ENCODE measurements around the gene ZC3H10. TPM values are rescaled to one million over a fixed set of nuclear protein-coding genes. Genes with fewer than 3 reads are reported as not detected.
"Not testable (repeated sequence)": the region's sequence is repeated elsewhere in the genome, so short reads cannot be mapped to it uniquely, and the experiment has no call there.

The ZC3H10 gene
- polyA plus RNA-seq, 4 donors, result 6.5 to 7.4 (median 7.2) TPM

GRCh38 chr12:56152756-56153677 is 35.0 kb downstream of the ZC3H10 start:
- DNase-seq (ENCODE audit: low read depth in 4 of 4, low spot score in 3 of 4), result no peak

GRCh38 chr12:56153678-56154065 is 35.6 kb downstream of the ZC3H10 start:
- no peak for DNase-seq (ENCODE audit: low read depth in 4 of 4, low spot score in 3 of 4)

- DNase-seq (ENCODE audit: low read depth in 4 of 4, low spot score in 3 of 4), result no peak
Observed at GRCh38 chr12:56154246-56154771, 36.2 kb downstream of the ZC3H10 start.

- no peak for DNase-seq (ENCODE audit: low read depth in 4 of 4, low spot score in 3 of 4)
Observed at GRCh38 chr12:56154818-56155217, 36.8 kb downstream of the ZC3H10 start.

GRCh38 chr12:56155256-56155845 is 37.3 kb downstream of the ZC3H10 start:
- DNase-seq (ENCODE audit: low read depth in 4 of 4, low spot score in 3 of 4), result no peak

- not testable (repeated sequence) for DNase-seq (ENCODE audit: low read depth in 4 of 4, low spot score in 3 of 4)
Observed at GRCh38 chr12:56156464-56157200, 38.6 kb downstream of the ZC3H10 start.

- peak; percentile 79 to 89 (median 82) for DNase-seq (ENCODE audit: low read depth in 4 of 4, low spot score in 3 of 4)
Observed at GRCh38 chr12:56157201-56158028, 39.3 kb downstream of the ZC3H10 start.

GRCh38 chr12:56158029-56158925 is 40.2 kb downstream of the ZC3H10 start, which contains the start of gene MYL6:
TSS of gene MYL6 (plus strand) at chr12:56158359. CDS start at chr12:56158402, 43 bp downstream.
- peak; percentile 95 to 98 (median 98) for DNase-seq (ENCODE audit: low read depth in 4 of 4, low spot score in 3 of 4)

GRCh38 chr12:56158926-56159461 is 40.9 kb downstream of the ZC3H10 start:
- peak in 3 of 4 donors; percentile 21 to 49 (median 40) for DNase-seq (ENCODE audit: low read depth in 4 of 4, low spot score in 3 of 4)

- DNase-seq (ENCODE audit: low read depth in 4 of 4, low spot score in 3 of 4), result no peak
Observed at GRCh38 chr12:56159482-56160192, 41.6 kb downstream of the ZC3H10 start.

GRCh38 chr12:56160193-56160763 is 42.2 kb downstream of the ZC3H10 start:
- no peak for DNase-seq (ENCODE audit: low read depth in 4 of 4, low spot score in 3 of 4)

- no peak for DNase-seq (ENCODE audit: low read depth in 4 of 4, low spot score in 3 of 4)
Observed at GRCh38 chr12:56160894-56161689, 43.0 kb downstream of the ZC3H10 start.

GRCh38 chr12:56161690-56162351 is 43.8 kb downstream of the ZC3H10 start:
- no peak for DNase-seq (ENCODE audit: low read depth in 4 of 4, low spot score in 3 of 4)

- no peak for DNase-seq (ENCODE audit: low read depth in 4 of 4, low spot score in 3 of 4)
Observed at GRCh38 chr12:56162468-56163290, 44.6 kb downstream of the ZC3H10 start.

- DNase-seq (ENCODE audit: low read depth in 4 of 4, low spot score in 3 of 4), result no peak
Observed at GRCh38 chr12:56163533-56164344, 45.7 kb downstream of the ZC3H10 start.

Measured in right renal pelvis (tissue), 4 donors.